Activated T-cell treated with anti-CD3 and anti-CD28 coated beads, Interleukin-2, amount 50 U/mL, for 48 hours (primary cell): Measurements from ENCODE around the gene MAPK4.

Source experiments
- DNase-seq, 2 experiments: peaks; one replicate each; pipeline ENCODE4 v3.0.0-alpha.2; 2020

The MAPK4 gene

DNA sequence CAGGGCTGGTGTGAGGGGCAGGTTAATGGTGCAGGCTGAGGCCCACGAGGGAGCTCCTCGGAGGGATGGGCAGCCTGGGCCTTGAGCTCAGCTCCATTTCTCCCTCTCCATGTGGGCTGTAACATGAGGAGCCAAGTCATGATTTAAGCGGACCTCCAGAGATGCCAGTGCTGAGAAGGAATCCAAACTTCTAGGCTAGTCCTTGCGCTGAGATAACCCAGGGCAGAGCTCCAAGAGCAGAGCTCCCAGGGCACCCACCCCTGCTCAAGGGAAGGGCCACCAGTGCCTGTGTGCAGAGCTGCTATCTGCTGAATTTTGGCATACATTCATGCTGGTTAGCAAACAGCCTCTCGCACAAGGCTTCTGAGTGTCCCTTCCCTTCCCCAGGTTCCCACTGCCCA is 164.9 kb downstream of the MAPK4 start:
- DNase-seq = no peak

DNA sequence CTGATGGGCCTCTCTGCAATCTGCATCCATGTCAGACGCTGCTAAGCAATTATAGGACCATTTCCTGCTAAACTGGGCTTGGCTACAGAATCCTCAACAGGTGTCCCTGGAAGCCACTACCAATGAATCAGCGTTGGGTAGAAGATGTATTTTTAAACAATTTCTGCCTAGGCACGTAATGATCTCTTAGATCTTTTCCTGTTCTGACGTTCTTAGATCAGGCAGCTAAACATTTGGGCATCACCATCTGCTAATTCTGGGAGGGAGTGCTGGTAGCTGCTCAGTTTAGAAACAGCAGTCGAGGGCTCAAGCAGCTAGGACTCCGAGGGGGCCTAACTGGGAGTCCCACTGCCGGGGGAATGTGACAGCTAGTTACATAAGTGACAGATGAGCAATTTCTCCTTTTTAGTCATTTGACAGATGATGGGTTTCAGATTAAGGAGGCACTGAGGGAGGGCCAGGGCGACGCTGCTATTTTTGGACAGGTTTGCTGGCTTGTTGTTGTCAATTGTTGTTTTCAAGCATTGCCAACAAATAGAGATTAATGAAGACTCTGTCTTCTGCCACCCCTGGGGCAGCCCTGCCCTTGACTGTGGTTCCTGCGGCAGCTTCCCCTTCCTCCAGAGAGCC is 167.2 kb downstream of the MAPK4 start:
- DNase-seq = no peak

DNA sequence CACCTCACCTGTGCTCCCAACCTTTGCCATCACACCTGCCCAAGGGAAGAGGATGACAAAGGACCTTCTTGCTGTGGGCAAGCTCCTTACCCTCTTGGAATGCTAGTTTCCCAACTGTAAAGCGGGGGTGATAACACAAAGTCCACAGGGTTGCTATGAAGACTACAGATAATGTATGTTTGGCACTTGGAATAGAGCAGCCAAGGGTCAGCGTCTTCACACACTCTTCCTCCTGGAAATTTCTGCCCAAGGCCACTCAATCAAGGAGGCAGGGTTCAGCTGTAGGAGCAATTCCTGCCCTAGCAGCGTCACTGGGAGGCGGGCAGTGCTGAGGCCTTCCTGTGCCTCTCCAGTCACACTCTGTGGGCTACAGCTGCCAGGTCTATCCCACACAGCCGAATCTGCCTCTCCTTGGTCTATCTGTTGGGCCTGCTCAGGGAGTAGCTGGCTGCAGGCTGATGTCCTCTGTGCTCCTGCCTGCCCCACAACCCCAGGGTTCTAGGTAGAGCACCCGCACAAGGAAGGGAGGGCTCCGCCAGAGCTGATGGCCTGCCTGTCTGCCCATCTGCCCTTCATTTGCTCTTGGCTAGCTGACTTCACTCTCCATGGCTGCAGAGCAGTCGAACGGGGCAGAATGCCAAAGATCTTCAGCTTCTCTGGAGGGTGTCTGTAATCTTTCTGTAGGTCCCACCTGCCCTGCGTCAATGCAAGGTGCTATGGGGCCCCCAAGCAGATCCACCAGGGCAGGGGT is 168.0 kb downstream of the MAPK4 start:
- DNase-seq = no peak

DNA sequence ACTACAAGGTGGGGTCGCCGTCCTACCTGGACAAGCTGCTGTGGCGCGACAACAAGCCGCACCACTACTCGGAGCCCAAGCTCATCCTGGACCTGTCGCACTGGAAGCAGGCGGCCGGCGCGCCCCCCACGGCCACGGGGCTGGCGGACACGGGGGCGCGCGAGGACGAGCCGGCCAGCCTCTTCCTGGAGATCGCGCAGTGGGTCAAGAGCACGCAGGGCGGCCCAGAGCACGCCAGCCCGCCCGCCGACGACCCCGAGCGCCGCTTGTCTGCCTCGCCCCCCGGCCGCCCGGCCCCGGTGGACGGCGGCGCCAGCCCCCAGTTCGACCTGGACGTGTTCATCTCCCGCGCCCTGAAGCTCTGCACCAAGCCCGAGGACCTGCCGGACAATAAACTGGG is 169.5 kb downstream of the MAPK4 start:
- no peak for DNase-seq

DNA sequence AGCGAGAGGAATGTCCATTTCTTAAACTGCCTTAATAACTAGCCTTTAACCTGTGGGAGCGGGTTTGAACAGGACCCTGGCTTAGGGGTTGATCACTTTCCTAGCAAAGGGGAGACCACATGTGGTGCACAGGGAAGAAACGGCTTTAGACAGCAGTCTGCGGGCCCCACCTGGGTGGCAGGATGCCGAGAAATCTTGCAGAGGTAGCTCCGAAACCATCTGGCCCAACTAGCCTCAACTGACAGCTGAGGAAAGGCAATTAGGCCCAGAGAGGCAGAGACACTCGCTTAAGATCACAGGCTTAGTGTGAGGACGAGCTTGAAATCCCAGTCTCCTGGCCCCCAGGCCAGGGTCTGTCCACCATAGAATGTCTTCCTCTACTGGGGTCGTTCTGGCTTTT is 170.1 kb downstream of the MAPK4 start:
- DNase-seq = no peak

DNA sequence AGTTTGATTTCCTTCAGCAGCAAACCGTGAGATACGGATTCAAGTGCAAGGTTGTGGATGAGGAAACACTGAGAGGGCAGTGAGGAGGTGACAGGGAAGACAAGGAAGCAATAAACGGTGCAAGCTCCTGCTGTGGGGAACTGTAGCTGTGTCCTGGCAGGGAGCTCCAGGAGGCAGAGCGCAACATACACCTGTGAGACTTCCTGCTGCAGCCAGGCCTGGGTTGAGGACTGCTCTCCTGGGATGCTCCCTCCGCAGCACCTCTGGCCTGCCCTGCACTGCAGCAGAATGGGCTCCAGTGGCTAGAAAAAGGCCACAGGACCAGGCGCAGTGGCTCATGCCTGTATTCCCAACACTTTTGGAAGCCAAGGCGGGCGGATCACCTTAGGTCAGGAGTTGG is 174.5 kb downstream of the MAPK4 start:
- no peak for DNase-seq

DNA sequence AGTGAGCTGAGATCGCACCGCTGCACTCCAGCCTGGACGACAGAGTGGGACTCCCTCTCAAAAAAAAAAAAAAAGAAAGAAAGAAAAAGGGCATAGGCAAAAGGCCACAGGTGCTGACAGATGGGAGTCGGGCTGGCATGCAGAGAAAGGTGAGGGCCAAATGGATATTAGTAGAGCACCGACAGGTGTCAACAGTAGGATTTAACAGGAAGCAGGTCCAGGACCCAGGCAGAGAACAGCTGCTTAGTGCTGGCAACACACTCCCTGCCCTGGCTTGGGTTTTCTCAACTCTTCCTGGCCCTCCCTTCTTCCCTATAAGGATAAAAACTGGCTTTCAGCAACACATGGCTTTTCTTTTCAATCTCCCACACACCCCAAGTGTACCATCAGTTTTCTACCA is 175.0 kb downstream of the MAPK4 start:
- DNase-seq = no peak

DNA sequence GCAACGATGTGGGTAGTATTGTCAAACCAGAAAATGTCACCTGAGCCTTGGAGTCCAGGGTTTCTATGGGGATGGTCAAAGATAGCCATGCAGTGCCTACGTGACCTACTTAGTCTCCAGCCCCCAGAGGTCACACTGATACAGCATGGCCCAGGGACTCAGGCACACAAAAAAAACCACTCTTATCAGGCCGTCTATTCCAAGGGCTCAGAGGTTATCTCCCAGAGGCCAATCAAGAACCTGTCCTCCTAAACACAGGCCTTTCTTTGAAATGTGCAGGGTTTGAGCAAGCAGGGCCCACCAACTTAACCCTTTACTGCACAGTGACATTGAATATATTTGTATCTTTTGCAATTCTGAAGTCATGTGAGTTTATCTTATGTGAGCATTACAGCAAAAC is 177.2 kb downstream of the MAPK4 start:
- no peak for DNase-seq

DNA sequence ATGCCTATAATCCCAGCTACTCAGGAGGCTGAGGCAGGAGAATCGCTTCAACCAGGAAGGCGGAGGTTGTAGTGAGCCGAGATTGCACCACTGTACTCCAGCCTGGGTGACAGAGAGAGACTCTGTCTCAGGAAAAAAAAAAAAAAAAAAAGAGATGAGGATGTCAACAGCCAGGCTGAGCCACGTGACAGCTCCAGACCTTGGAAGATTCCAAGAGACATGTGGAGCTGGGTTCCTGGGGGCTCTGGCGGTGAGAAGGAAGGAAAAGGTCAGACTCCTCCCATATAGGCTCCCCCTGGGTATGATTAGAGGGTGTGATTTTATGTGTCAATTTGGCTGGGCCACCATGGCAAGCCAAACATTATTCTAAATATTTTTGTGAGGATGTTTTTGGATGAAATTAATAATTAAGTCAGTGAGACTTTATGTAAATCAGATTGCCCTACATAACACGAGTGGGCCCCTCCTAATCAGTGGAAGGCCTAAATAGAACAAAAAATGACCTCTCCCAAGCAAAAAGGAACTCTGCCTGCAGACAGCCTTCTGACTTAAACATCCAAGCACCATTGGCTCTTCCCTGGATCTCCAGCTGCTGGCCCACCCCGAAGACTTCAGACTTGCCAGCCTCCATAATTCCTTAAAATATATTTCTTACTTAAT is 178.3 kb downstream of the MAPK4 start:
- DNase-seq = no peak

DNA sequence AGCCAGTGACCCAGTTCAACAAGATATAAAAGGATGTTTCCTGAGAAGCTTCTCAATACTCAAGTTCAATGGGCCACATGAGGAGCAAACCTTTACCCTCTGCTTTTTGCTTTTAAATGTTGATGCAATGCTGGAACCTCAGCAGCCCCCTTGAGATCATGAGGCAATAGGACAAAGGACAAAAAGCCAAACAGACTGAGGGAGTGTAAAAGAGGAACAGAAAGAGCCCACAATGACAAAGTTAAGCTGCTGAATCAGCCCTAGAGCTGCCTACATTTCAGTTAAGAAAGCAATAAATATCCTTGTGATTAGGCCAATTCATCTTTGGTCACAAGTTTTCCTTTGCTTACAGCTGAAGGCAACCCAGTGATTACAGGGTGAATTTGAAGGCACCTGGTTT is 183.1 kb downstream of the MAPK4 start:
- DNase-seq = no peak

DNA sequence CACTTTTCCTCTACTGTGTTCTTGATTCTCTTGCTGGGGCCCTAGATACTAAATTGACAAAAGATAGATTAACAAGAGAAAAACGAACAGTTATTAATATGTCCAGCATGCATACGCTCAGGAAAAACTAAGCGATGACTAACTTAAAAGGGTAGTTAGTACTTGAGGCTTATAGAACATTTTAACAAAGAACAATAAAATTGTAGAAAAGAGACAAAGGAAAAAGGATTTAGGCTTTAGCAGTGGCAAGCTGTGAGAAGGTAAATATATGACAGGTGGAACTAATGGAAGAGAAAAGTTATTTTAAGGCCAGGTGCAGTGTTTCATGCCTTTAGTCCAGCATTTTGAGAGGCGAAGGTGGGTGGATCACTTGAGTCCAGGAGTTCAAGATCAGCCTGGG is 184.4 kb downstream of the MAPK4 start:
- no peak for DNase-seq

DNA sequence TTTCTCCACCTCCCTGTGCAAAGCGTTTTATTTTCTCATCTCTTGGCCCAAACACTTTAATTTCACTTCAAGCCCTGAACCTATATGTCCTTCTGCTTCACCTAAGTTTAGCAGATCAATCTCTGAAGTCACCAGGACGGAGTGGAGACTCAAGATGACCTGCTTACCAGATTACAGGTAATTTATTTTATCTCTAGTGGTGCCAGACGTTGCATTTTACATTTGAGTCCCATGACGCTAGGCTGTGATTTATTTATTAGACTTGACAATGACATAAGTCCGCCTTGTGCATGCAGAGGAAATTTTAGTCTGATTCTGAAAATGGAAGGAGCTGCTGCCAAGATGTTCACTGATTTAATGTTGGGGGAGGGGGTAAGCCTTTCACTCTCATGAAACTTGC is 186.1 kb downstream of the MAPK4 start:
- no peak for DNase-seq

DNA sequence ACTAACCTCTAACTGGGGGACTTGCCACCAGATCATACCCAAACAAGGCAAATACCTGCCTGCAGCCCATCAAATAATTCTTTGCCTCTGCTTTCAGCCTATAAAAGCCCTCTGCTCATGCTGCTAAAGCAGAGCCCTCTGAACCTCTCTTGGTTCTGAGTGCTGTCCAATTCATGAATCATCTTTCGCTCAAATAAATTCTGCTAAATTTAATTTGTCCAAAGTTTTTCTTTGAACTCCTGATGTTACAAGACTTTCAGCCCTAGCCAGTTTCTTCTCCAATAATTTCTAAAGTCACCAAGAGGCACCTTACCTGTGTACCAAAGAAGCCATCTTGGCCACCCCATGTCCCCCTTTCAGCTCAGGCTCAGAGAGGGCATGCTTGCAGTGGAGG is 188.0 kb downstream of the MAPK4 start:
- DNase-seq = no peak

DNA sequence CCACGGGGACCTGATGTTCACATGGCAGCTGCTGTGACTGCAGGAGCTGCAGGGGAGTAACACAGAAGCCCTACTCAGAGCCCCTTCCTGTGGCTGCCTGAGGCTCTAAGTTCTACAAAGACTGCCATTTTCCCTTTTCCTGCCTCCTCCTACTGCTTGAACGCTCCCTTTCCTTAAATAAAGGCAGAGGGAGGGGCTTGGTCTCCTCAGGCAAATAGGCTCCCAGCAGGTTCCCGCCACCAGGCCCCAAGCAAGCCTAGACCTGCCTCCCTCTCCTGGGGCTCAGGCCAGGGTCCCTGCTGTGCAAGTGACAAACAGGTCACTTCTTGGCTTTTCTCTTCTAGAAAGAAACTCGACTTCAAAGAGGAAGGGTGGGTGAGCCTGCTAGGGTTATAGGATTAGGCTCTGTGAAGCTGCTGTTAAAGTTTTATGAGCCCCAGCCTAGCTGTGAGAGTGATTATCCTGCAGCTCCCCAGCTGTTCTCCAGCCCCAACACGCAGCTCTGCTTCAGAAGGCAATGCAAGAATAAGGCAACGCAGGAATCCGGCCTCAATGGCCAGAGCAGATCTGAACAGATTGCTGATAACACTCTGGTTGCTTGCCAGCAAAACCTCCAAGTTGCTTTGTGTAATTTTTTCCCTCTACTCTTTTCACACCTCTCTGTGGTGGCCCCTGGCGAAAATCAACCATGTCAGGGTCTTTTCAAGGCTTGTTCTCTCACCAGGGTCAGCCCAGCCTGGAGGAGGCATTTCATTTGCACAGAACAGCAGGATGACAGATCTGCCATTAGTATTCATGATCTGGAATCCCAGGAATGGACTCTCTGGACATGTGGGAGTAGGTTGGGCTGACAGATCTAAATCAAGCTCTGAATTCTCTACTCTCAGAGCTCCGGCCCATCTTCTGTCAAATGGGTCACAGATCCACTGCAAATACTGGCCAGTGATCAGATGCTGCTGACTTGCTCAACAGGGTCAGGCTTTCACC is 188.6 kb downstream of the MAPK4 start:
- DNase-seq = no peak

DNA sequence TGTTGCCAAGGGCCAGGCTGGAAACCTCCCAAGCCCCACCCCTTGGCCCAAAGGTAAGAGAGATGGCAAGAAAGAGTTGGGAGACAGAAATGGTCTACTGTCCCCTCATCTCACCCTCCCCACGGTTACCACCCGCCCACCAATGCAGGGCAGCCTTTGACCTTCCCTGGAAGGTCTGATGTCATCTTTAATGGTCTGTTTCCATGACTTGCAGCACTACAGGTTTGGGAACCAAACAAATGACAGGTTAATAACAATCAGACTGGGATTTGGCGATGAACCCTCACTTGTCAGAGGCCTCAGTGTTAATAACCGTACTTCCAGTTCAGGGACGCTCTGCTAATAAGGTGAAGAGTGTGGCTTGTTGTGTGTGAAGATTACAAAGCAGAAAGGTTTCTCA is 189.5 kb downstream of the MAPK4 start:
- no peak for DNase-seq

DNA sequence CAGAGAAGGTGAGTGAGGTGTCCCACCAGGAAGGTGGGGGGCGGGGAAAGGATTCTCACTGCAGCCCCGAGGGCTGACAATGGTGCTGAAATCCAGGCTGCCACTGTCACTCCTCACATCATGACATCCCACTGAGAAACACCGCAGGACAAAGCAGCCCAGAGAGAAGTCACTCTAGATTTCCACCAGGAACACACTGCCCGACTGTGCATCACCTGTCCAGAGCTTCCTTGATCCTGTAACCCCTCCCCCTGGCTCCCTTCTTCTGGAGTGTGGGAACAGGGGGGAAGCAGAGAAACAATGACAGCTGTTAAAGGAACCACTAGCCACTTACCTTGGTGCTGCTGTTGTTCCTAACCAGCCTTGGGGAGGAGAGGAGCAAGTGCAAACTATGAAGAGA is 190.1 kb downstream of the MAPK4 start:
- no peak for DNase-seq

DNA sequence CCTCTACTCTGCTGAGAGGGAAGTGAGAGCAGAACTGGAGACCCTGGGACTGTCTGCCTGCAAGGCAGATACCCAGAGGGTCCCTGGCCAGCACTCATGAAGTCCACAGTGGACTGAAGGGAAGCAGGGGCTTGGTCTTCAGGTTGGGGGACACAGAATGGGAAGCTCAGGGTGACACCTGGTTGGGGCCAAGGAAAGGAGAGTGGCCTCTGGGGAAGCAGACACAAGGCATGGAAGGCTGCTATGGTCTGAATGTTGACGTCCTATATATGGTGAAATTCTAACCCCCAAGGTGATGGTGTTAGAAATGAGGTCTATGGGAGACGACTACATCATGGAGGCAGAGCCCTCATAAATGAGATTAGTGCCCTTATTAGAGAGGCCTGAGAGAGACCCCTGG is 190.7 kb downstream of the MAPK4 start:
- DNase-seq = no peak

DNA sequence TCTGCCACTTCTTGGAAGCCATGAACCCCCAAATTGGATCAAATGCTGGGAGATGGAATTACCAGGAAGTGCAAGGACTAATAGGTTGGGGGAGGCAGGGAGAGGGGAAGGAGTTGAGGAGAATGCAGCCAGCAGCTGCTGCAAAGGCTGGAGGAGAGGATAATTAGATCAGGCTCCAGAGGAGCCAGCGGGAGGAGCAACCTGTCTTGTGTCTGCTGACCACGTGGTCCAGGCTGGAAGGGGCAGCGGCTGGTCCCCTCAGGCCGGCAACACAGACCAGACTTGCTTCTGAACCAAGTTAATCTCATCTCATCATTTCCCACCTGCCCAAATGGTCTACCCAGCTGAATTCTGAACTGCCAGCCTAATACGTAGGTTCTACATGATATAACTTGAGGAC is 191.6 kb downstream of the MAPK4 start:
- no peak for DNase-seq

DNA sequence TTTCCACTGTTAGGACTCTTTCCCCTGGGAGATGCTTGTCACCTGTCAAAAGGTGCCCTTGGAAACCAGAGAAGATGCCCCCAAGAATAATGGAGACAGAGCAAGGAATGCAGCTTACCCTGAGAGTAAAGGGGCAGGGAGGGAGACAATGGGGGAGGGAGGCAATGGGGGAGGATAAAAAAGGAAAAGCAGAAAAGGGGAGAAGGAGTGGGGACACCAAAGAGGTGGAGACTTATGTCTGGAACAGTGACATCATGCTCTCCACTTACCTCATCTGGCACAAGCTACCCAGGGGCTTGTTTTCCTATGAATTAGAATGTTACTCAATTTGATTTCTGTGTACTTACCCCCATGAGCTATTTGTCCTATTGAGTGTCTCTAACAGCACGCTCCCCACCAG is 192.1 kb downstream of the MAPK4 start:
- no peak for DNase-seq

DNA sequence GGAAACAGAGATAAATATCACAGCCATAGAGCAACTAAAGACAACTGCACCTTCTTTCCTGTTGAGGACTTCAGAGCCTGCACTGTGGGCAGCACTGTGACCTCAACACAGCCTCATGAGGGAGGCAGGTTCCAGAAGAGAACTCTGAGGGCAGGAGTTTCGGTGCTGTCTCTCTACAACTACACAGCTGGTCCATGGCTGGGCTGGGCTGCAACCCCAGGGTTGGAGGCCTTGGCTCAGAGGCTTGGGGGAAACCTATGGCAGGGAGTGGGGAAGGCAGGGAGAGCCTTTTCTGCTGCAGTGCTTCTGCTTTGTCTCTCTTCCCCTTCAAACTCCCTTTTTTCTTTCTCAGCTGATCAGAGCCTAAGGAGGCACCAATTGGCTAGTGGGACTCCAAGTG is 193.4 kb downstream of the MAPK4 start:
- DNase-seq = no peak

DNA sequence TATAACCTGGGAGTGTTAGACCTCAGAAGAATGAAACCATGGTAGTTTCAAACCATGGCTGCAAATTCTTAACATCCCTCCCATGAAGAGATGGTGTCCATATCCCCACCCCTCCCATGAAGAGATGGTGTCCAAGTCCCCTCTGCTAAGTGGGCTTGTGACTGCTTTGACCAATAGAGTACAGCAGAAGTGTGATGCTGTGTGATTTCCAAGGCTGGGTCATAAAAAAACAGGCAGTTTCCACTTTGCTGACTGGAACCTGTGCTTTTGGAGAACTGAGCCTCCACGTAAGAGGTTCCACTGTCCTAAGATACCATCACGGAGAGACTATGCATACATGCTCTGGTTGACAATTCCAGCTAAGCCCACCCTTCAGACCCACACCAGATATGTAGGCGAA is 194.4 kb downstream of the MAPK4 start:
- no peak for DNase-seq

DNA sequence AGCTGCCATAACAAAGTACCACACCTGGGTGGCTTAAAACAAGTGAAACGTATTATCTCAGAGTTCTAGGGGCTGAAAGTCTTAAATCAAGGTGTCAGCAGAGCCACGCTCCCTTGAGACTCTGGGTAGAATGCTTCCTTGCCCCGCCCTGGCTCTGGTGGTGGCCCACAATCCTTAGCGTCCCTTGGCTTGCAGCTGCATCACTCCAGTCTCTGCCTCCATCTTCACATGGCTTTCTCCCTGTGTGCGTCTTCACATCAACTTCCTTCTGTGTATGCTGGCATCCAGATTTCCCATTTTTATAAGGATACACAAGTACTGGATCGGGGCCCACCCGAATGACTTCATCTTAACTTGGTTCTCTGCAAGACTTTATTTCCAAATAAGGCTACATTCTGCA is 197.5 kb downstream of the MAPK4 start:
- DNase-seq = no peak

DNA sequence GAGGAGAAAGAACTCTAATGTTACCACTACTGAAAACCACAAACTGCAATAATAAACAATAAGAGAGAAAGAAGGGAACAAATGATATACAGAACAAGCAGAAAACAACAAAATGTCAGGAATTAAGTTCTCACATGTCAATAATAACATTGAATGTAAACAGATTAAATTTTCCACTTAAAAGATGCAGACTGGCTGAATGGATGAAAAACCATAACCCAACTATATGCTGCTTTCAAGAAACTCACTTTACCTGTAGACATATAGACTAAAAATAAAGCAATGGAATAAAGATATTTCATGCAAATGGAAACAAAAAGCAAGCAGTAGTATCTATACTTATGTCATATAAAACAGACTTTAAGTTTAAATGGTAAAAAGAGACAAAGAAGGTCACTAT is 209.6 kb downstream of the MAPK4 start:
- DNase-seq = no peak
